HL-60/S4 treated with retinoic acid at 250 ng/mL for 4 days and 3 days (cell line): Measurements from ENCODE around the gene TNFSF18.

Experiments
- in situ Hi-C: fragments of 300-500 bp; cut with MboI; formaldehyde crosslinking; loops from 2 replicates; pipeline ENCODE4 v1.7.0; 2022; ENCODE audit warnings: low sequenced_read_pairs

The TNFSF18 gene

GRCh38 chr1:173039626-173040025, 11.1 kb downstream of the TNFSF18 start:
- in situ Hi-C loops, result no loop called here

- in situ Hi-C loops, result no loop called here
These were observed 11.7 kb downstream of the TNFSF18 start for GRCh38 chr1:173038875-173039554.

GRCh38 chr1:173024543-173024942, 26.2 kb downstream of the TNFSF18 start:
- in situ Hi-C loops, result no loop called here

GRCh38 chr1:173023343-173023742, 27.4 kb downstream of the TNFSF18 start:
- in situ Hi-C loops, result no loop called here

- in situ Hi-C loops, result no loop called here
These were observed 30.5 kb downstream of the TNFSF18 start for GRCh38 chr1:173020138-173020750.

- in situ Hi-C loops, result no loop called here
These were observed 32.9 kb downstream of the TNFSF18 start for GRCh38 chr1:173017792-173018191.

GRCh38 chr1:173016419-173016818, 34.3 kb downstream of the TNFSF18 start:
- in situ Hi-C loops, result no loop called here

GRCh38 chr1:173015629-173016028, 35.1 kb downstream of the TNFSF18 start:
- in situ Hi-C loops, result no loop called here

GRCh38 chr1:173014160-173014559, 36.6 kb downstream of the TNFSF18 start:
- in situ Hi-C loops, result no loop called here

GRCh38 chr1:173012126-173012525, 38.6 kb downstream of the TNFSF18 start:
- in situ Hi-C loops, result no loop called here

- in situ Hi-C loops, result no loop called here
These were observed 41.1 kb downstream of the TNFSF18 start for GRCh38 chr1:173009597-173009996.

- in situ Hi-C loops, result no loop called here
These were observed 45.4 kb downstream of the TNFSF18 start for GRCh38 chr1:173005196-173005864.

GRCh38 chr1:173002891-173003838, 47.6 kb downstream of the TNFSF18 start:
- in situ Hi-C loops, result no loop called here

GRCh38 chr1:172999349-172999748, 51.4 kb downstream of the TNFSF18 start:
- in situ Hi-C loops, result no loop called here

GRCh38 chr1:172997941-172998361, 52.8 kb downstream of the TNFSF18 start:
- in situ Hi-C loops, result no loop called here

- in situ Hi-C loops, result no loop called here
These were observed 57.1 kb downstream of the TNFSF18 start for GRCh38 chr1:172993640-172994039.

- in situ Hi-C loops, result no loop called here
These were observed 58.9 kb downstream of the TNFSF18 start for GRCh38 chr1:172991674-172992400.

- in situ Hi-C loops, result no loop called here
These were observed 60.0 kb downstream of the TNFSF18 start for GRCh38 chr1:172990598-172991215.
